PC-3 (cell line): Measurements from ENCODE around the gene DIPK1C.

Experiments
- EZH2phosphoT487 ChIP-seq: fragments of 300-600 bp; sonication (generic); IDR thresholded peaks from 2 replicates; pipeline ENCODE4 v1.6.1; 2018; ENCODE audit warnings: mild to moderate bottlenecking, antibody characterized with exemption, low read length, borderline replicate concordance
- TF ChIP-seq, protein P1 (sequence below): fragments of 300-600 bp; sonication (generic); conservative IDR thresholded peaks from 2 replicates; pipeline ENCODE4 v1.5.1; 2017; ENCODE audit warnings: antibody characterized with exemption, low read depth, mild to moderate bottlenecking, low read length

- TF ChIP-seq EZH2phosphoT487, result no peak
- TF ChIP-seq, protein P1, sequence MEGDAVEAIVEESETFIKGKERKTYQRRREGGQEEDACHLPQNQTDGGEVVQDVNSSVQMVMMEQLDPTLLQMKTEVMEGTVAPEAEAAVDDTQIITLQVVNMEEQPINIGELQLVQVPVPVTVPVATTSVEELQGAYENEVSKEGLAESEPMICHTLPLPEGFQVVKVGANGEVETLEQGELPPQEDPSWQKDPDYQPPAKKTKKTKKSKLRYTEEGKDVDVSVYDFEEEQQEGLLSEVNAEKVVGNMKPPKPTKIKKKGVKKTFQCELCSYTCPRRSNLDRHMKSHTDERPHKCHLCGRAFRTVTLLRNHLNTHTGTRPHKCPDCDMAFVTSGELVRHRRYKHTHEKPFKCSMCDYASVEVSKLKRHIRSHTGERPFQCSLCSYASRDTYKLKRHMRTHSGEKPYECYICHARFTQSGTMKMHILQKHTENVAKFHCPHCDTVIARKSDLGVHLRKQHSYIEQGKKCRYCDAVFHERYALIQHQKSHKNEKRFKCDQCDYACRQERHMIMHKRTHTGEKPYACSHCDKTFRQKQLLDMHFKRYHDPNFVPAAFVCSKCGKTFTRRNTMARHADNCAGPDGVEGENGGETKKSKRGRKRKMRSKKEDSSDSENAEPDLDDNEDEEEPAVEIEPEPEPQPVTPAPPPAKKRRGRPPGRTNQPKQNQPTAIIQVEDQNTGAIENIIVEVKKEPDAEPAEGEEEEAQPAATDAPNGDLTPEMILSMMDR, result no peak
Measured at GRCh38 chr18:74420926-74421325, 36.2 kb downstream of the DIPK1C start.
